ENCODE measurements around the gene GBX2. TPM values are rescaled to one million over a fixed set of nuclear protein-coding genes. Genes with fewer than 3 reads are reported as not detected.

GBX2 gene
- total and polyA plus RNA-seq, 2 of the 13 experiments (the other 11 are each of a cell fraction or from before 2014, with no cell fraction given) = not detected

DNA sequence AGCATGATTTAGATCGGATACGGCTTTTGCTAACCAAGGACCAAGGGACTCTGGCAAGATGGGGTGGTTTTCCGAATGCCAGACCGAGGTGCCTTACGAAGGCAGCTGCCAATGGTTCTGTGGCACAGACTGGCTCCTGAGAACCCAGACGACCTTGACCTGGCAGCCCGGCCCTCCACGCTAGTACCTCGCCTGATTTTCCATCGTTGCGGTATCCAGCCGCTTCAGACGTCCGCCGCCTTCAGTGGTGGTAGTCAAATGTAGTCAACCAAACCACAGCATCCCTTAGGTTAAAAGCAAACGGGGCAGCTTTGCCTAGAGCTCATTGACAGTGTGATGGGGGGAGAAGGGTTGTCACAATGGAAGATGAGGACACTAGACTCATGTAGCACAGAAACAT lies 42.6 kb downstream of the GBX2 start:
- H3K9ac ChIP-seq (ENCODE audit: insufficient read depth, low read depth, low read length) = no peak overlapping the region
- peaks cover 2% of the 10 kb centered on the region; the same call in 1 of the 2 replicates for H4K20me1 ChIP-seq (ENCODE audit: insufficient read depth, low read length)
- ATAC-seq (no peak), DNase-seq (ENCODE audit: low spot score) (no peak), FAIRE-seq (no peak)
- H3K4me2 ChIP-seq (ENCODE audit: low read depth, low read length) = no peak overlapping the region
- WGBS (ENCODE audit: low lambda C conversion rate) = 92% methylated on average over 16 of the region's 16 CpGs
- no peak overlapping the region for H3K4me3 ChIP-seq (replicated peaks in 1 of 3; ENCODE audit: insufficient read depth in 1 of 3, low read depth in 2 of 3, low read length in 3 of 3)
- BruUV-seq (replicated peaks) = no TSS peak
- H3K27ac ChIP-seq (ENCODE audit: extremely low read length, insufficient read depth, low read length) = no peak overlapping the region
- H3K79me2 ChIP-seq (ENCODE audit: insufficient read depth, low read length) = no peaks in the 10 kb centered on the region
- no peak for TF ChIP-seq DPF2 (CRISPR knock-in tag; IDR thresholded peaks at IDR 0.05; ENCODE audit: borderline replicate concordance, low read depth)
- TF ChIP-seq EP300 (IDR thresholded peaks at IDR 0.05; ENCODE audit: low read depth in 2 of 2, low read length in 2 of 2) = no peak
- TF ChIP-seq EP300 (CRISPR knock-in tag; IDR thresholded peaks at IDR 0.05; ENCODE audit: borderline replicate concordance) = no peak
- TF ChIP-seq, protein P1, sequence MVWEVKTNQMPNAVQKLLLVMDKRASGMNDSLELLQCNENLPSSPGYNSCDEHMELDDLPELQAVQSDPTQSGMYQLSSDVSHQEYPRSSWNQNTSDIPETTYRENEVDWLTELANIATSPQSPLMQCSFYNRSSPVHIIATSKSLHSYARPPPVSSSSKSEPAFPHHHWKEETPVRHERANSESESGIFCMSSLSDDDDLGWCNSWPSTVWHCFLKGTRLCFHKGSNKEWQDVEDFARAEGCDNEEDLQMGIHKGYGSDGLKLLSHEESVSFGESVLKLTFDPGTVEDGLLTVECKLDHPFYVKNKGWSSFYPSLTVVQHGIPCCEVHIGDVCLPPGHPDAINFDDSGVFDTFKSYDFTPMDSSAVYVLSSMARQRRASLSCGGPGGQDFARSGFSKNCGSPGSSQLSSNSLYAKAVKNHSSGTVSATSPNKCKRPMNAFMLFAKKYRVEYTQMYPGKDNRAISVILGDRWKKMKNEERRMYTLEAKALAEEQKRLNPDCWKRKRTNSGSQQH (CRISPR knock-in tag; IDR thresholded peaks at IDR 0.05; ENCODE audit: low read depth) = no peak
- no peak for TF ChIP-seq ZNF121 (CRISPR knock-in tag; IDR thresholded peaks at IDR 0.05)
- TF ChIP-seq ZNF878 (CRISPR knock-in tag; IDR thresholded peaks at IDR 0.05) = no peak
- no peak for TF ChIP-seq ZNF44 (CRISPR knock-in tag; IDR thresholded peaks at IDR 0.05)
- no peak for TF ChIP-seq ZNF441 (CRISPR knock-in tag; IDR thresholded peaks at IDR 0.05; ENCODE audit: borderline replicate concordance)
- TF ChIP-seq, protein P2, sequence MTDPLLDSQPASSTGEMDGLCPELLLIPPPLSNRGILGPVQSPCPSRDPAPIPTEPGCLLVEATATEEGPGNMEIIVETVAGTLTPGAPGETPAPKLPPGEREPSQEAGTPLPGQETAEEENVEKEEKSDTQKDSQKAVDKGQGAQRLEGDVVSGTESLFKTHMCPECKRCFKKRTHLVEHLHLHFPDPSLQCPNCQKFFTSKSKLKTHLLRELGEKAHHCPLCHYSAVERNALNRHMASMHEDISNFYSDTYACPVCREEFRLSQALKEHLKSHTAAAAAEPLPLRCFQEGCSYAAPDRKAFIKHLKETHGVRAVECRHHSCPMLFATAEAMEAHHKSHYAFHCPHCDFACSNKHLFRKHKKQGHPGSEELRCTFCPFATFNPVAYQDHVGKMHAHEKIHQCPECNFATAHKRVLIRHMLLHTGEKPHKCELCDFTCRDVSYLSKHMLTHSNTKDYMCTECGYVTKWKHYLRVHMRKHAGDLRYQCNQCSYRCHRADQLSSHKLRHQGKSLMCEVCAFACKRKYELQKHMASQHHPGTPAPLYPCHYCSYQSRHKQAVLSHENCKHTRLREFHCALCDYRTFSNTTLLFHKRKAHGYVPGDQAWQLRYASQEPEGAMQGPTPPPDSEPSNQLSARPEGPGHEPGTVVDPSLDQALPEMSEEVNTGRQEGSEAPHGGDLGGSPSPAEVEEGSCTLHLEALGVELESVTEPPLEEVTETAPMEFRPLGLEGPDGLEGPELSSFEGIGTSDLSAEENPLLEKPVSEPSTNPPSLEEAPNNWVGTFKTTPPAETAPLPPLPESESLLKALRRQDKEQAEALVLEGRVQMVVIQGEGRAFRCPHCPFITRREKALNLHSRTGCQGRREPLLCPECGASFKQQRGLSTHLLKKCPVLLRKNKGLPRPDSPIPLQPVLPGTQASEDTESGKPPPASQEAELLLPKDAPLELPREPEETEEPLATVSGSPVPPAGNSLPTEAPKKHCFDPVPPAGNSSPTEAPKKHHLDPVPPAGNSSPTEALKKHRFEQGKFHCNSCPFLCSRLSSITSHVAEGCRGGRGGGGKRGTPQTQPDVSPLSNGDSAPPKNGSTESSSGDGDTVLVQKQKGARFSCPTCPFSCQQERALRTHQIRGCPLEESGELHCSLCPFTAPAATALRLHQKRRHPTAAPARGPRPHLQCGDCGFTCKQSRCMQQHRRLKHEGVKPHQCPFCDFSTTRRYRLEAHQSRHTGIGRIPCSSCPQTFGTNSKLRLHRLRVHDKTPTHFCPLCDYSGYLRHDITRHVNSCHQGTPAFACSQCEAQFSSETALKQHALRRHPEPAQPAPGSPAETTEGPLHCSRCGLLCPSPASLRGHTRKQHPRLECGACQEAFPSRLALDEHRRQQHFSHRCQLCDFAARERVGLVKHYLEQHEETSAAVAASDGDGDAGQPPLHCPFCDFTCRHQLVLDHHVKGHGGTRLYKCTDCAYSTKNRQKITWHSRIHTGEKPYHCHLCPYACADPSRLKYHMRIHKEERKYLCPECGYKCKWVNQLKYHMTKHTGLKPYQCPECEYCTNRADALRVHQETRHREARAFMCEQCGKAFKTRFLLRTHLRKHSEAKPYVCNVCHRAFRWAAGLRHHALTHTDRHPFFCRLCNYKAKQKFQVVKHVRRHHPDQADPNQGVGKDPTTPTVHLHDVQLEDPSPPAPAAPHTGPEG (CRISPR knock-in tag; IDR thresholded peaks at IDR 0.05) = no peak
- TF ChIP-seq ZNF577 (CRISPR knock-in tag; IDR thresholded peaks at IDR 0.05; ENCODE audit: borderline replicate concordance, low read depth) = no peak
- no peak for TF ChIP-seq GFI1 (CRISPR knock-in tag; IDR thresholded peaks at IDR 0.05; ENCODE audit: borderline replicate concordance)
- no peak for TF ChIP-seq SCMH1 (CRISPR knock-in tag; IDR thresholded peaks at IDR 0.05; ENCODE audit: borderline replicate concordance)
- intact Hi-C loops (cut with micrococcal nuclease; ENCODE audit: unreplicated experiment) (no loop called here), in situ Hi-C loops (cut with HindIII; ENCODE audit: extremely low pct_ligation_motif_present, low pct_unique_long_range_greater_than_20kb) (no loop called here)
- H3K4me1 ChIP-seq (ENCODE audit: insufficient read depth, low read length) = no peaks in the 10 kb centered on the region
- POLR2A ChIA-PET = no interaction called here
- CTCF ChIA-PET (ENCODE audit: low intra/inter-chr PET ratio, low total read pairs) = no interaction called here
- H3K27me3 ChIP-seq (ENCODE audit: control insufficient read depth in 1 of 2, insufficient read depth in 2 of 2, low read length in 2 of 2) = no peaks in the 10 kb centered on the region
- no peaks in the 10 kb centered on the region for H3K9me3 ChIP-seq (ENCODE audit: low read length)
- no peak overlapping the region for H2AFZ ChIP-seq (ENCODE audit: low read length)
- peaks cover 5 to 29% of the 10 kb centered on the region in 2 experiments; a peak in 4 of 5 replicates for H3K36me3 ChIP-seq (replicated peaks in 1 of 2; ENCODE audit: control insufficient read depth in 1 of 2, insufficient read depth in 2 of 2, low read length in 2 of 2)
